Stimulated activated effector memory CD8-positive, alpha-beta T cell treated with anti-CD3 and anti-CD28 coated beads, Interleukin-12 subunit alpha, Interleukin-12 subunit beta, amount 100 ng/mL, for 72 hours (primary cell): Measurements from ENCODE around the gene PAFAH1B2.
"Not testable (repeated sequence)": the region's sequence is repeated elsewhere in the genome, so short reads cannot be mapped to it uniquely, and the experiment has no call there.

ENCODE experiments used
- ATAC-seq: fragments of 150-1000 bp; cut with Tn5 transposase; 2 replicates; pipeline ENCODE4 v1.10.0; 2021
- DNase-seq, 2 donors: peaks; one replicate each; pipeline ENCODE4 v3.0.0; 2021 to 2022; ENCODE audit warnings: low spot score in 2 of 2
- H3K27ac Mint-ChIP-seq: one replicate; pipeline ENCODE4 v1.8.0; 2022; ENCODE audit warnings: mild to moderate bottlenecking, mixed read lengths
- H3K36me3 Mint-ChIP-seq: one replicate; pipeline ENCODE4 v1.8.0; 2022; ENCODE audit warnings: mild to moderate bottlenecking, mixed read lengths
- H3K4me1 Mint-ChIP-seq: one replicate; pipeline ENCODE4 v1.8.0; 2022; ENCODE audit warnings: mixed read lengths
- H3K4me3 Mint-ChIP-seq: one replicate; pipeline ENCODE4 v1.8.0; 2022; ENCODE audit warnings: mild to moderate bottlenecking, mixed read lengths
- H3K9me3 Mint-ChIP-seq: one replicate; pipeline ENCODE4 v1.8.0; 2022; ENCODE audit warnings: mixed read lengths

The PAFAH1B2 gene

DNA sequence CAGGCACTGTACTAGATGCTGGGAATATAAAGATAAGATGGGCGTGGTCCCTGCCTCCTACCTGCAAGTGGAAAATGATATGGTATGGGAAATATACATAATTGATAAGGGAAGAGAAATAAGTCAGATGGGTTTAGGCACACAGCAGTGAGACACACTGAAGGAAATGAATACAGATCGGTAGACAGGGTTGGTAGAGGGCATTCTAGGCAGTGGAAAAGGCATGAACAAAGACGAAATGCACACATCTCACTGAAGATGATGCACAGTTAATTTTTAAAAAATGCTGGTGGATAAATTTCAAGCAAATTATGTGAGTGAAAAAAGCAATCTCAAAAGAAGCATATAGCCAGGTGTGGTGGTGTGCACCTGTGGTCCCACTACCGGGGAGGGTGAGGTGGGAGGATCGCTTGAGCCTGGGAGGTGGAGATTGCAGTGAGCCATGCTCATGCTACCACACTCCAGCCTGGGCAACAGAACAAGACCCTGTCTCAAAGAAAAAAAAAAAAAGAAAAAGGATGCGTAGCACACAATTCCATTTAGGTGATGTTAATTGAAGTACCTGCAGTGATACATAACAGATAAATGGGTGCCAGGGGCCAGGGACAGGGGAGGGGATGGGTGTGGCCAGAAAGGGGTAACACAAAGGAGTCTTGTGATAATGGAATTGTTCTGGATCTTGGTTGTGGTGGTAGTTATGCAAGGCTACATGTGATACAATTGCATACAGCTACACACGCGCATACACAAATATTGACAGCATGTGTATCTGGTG, 65.5 kb downstream of the PAFAH1B2 start:
- not testable (repeated sequence) for H3K27ac Mint-ChIP-seq, H3K4me1 Mint-ChIP-seq, ATAC-seq, H3K4me3 Mint-ChIP-seq, H3K9me3 Mint-ChIP-seq, DNase-seq
- peaks cover 69% of the 10 kb centered on the region for H3K36me3 Mint-ChIP-seq

DNA sequence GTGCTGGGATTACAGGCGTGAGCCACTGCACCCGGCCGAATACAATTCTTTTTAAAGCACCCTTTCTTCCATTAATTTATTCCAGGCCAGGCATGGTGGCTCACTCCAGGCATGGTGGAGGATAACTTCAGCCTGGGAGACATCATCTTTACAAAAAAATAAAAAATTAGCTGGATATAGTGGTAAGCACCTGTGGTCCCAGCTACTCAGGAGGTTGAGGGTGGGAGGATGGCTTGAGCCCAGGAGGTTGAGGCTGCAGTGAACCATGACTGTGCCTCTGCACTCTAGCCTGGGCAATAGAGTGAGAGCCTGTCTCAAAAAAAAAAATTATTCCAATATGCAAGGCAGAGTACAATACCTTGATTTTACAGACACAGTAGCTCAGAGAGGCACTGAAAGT, 66.5 kb downstream of the PAFAH1B2 start:
- Mint-ChIP-seq H3K4me1 (peaks cover 8% of the 10 kb centered on the region), H3K4me3 (no peak overlapping the region), H3K9me3 (no peaks in the 10 kb centered on the region), H3K27ac (peak overlapping the region; percentile 88), H3K36me3 (peaks cover 69% of the 10 kb centered on the region)
- DNase-seq (no peak), ATAC-seq (no peak)

DNA sequence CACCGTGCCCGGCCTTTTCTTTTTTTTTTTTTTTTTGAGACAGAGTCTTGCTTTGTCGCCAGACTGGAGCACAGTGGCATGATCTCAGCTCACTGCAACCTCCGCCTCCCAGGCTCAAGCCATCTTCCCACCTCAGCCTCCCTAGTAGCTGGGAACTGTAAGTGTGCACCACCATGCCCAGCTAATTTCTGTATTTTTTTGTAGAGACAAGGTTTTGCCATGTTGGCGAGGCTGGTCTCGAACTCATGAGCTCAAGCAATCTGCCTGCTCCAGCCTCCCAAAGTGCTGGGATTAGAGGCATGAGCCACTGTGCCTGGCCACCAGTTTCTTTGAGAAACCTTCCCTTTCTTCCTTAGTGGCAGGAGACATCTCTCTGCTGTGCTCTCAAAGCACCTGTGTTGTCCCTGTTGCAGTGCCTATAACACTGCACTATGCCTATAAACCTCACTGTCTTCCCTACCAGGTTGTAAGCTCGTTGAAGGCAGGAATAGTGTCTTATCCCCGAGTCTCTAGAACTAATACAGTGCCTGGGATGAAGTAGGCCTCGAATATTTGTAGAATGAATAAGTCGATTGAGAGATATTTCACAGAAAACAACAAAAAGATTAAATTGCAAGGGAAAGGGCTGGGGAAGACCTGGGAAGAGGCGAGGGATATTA, 68.7 kb downstream of the PAFAH1B2 start:
- H3K27ac Mint-ChIP-seq = peak overlapping the region; percentile 23
- no peaks in the 10 kb centered on the region for H3K9me3 Mint-ChIP-seq
- no peak overlapping the region for H3K4me3 Mint-ChIP-seq
- no peak for DNase-seq
- peaks cover 88% of the 10 kb centered on the region for H3K36me3 Mint-ChIP-seq
- peaks cover 19% of the 10 kb centered on the region for H3K4me1 Mint-ChIP-seq
- no peak for ATAC-seq

DNA sequence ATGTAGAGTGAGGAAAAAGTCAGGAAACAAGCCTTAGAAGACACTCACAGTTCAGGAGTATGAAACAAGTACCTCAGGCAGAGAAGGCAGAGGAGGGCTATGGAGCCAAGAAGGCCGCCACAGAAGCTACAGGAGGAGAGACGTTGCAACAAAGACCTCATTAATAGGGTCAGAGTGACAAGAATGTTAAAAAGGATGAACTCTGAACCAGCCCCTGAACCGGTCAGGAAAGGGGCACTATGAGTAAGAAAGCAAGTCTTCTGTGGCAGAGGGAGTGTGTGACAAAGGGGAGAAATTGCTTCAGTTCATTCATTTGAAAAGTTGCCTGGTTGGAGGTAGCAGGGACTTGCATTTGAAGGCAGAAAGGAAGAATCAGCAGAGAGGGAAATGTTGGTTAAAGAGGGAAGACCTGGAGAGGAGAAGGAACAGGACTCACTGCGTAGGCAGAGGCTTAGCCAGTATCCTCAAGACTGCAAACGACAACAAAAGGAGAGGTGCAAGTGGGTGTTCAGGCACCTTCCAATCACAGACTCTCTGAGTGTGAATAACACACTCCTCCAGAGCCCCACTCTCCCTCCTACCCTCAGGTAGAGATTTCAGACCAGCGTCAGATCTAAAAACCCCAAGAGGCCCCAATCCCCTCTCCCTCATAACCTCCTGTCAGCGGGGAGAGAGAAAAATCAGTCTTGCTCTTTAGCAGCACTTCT, 70.5 kb downstream of the PAFAH1B2 start:
- ATAC-seq (no peak), DNase-seq (no peak)
- Mint-ChIP-seq H3K36me3 (peaks cover 100% of the 10 kb centered on the region), H3K4me3 (no peak overlapping the region), H3K9me3 (no peaks in the 10 kb centered on the region), H3K27ac (peak overlapping the region; percentile 56), H3K4me1 (peaks cover 26% of the 10 kb centered on the region)

DNA sequence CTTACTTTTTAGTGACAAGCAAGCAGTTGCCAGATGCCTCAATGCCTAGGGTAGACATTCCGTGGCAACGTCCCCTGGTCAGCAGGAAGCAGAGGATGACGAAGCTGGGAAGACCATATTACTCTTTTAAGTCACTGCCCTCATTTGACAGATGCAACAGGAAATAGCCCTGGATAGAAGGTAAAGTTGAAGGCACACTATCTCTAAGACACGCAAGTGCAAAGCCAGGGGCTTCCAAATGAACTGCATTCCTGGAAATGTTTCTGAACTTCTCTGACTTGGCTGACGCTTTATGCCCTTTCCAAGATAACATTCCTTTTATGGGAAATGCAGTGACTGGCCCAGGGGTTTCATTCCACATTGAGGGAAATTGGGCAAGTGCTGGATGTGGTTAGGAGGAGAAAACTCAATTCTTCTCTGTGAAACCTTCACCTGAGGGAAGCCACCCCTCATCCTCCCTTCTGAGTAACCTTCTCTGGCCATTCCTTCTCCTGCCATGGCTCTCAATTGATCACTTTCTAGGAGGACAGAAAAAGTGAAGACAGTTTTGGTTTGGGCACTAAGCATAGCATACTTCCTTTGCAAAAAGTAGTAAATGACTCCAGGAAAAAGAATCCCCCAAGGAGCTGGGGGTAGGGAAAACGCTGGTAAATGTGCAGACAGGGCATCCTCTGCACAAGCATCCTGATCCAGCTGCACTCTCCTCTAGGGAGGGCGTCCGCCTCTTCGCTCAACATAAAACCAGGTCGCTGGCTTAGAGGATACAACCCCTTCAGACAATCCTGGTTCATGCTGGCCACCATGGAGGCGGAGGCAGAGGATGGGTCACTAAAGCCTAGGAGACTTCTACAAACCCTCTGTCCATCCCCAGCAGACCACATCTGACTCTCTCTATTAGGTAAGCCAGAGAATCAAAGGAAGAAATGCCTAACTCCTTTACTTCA, 73.3 kb downstream of the PAFAH1B2 start:
- H3K36me3 Mint-ChIP-seq = peaks cover 97% of the 10 kb centered on the region
- H3K4me1 Mint-ChIP-seq = peaks cover 26% of the 10 kb centered on the region
- H3K4me3 Mint-ChIP-seq = no peak overlapping the region
- no peaks in the 10 kb centered on the region for H3K9me3 Mint-ChIP-seq
- DNase-seq = no peak
- H3K27ac Mint-ChIP-seq = peak overlapping the region; percentile 89
- no peak for ATAC-seq

DNA sequence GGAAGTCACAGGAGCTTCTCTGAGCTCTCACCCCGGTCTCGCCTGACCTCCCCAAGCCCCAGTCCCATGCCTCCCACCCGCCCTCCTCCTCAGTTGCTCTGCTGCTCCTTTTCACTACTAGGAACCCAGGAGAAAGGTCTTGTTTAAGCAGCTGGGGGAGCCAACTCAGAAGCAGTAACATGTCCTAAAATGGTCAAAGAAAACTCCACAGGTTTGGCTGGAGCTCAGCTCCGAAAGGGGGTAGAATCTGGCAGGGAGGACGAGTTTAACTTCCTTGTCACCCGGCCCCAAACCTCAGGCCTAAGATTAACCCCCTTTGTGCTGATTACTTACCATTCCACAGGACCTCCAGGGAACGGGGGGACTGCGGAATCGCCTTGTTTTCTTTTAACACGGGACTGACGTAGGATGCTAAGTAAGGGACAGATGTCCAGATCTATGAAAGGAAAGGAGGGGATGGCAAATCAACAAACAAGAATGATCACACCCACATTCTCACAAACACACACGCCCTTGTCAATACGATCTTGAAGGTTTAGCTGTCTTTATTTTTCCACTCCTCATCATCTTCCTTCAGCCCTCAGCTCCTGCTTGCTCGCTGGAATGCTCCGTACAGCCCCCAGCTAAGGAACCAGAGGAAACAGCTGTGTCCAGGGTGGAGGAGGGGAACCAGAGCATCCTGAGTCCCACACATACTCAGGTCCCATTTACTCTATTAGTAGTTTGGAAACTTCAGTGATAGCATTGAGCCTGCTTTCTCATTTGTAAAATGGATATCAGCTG, 74.2 kb downstream of the PAFAH1B2 start:
- no peak for DNase-seq
- no peaks in the 10 kb centered on the region for H3K9me3 Mint-ChIP-seq
- H3K27ac Mint-ChIP-seq = peak overlapping the region; percentile 89
- H3K4me1 Mint-ChIP-seq = peaks cover 26% of the 10 kb centered on the region
- peaks cover 97% of the 10 kb centered on the region for H3K36me3 Mint-ChIP-seq
- ATAC-seq = no peak
- H3K4me3 Mint-ChIP-seq = no peak overlapping the region

DNA sequence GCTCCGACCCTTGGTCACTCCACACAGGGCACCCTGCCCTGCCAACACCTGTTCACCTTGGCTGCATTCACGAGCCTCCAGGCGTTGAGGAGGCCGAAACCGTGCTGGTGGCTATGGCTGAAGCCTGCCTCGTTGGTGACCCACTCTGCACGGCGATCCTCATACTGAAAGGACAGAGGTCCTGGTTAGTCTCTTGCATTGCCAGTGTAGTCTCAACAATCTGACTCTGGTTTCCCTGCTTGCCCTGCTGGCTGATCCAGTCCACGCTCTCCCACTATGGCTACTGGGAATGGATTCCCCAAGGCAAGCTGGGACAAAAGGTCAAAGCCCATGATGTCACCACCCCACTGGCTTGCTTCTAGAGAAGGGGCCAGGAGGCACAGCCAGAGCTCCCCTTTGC, 74.9 kb downstream of the PAFAH1B2 start:
- H3K27ac Mint-ChIP-seq = peak overlapping the region; percentile 89
- no peak for ATAC-seq

DNA sequence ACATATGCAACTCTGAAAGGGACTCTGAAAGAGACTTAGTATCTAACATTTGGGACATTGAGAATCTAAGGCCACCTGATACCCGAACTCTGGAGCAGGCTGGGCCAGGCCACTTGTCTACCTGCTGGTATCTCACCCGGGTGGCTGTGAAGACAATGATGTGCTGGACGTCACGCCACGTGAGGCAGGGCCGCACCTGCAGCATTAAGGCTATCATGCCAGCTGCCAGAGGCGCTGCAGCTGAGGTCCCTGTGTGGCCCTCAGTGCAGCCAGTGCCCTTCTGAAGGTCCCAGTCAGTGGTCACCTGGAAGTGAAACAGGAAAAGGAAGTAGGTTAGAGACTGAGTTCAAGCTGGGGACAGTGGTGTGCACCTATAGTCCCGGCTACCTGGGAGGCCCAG, 75.4 kb downstream of the PAFAH1B2 start:
- Mint-ChIP-seq H3K36me3 (peaks cover 95% of the 10 kb centered on the region), H3K4me3 (no peak overlapping the region), H3K27ac (peak overlapping the region; percentile 89), H3K4me1 (peaks cover 21% of the 10 kb centered on the region), H3K9me3 (no peaks in the 10 kb centered on the region)
- ATAC-seq = no peak
- DNase-seq = no peak

More for the DNA sequence above, 74.9 kb downstream of the PAFAH1B2 start:
- no peak for DNase-seq
- no peak overlapping the region for H3K4me3 Mint-ChIP-seq
- H3K9me3 Mint-ChIP-seq = no peaks in the 10 kb centered on the region
- H3K4me1 Mint-ChIP-seq = peaks cover 26% of the 10 kb centered on the region
- H3K36me3 Mint-ChIP-seq = peaks cover 95% of the 10 kb centered on the region

DNA sequence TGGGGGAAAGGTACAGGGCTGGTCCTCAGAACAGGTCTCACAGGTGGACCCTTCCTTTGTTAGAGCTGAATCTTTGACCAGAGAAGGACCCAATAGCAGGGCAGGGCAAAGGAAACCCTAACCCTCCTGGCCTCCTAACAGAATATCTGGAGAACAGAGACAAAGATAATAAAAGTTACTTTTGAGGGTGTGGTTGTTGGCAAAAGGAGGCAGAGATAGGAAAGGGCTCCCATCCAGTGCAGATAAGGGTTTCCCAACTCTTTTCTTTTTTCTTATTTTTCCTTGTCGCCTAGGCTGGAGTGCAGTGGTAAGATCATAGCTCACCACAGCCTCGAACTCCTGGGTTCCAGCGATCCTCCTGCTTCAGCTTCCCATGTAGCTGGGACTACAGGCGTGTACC, 75.9 kb downstream of the PAFAH1B2 start:
- no peak overlapping the region for H3K4me3 Mint-ChIP-seq
- H3K4me1 Mint-ChIP-seq = peaks cover 18% of the 10 kb centered on the region
- H3K36me3 Mint-ChIP-seq = peaks cover 95% of the 10 kb centered on the region
- ATAC-seq (no peak), DNase-seq (no peak)
- no peaks in the 10 kb centered on the region for H3K9me3 Mint-ChIP-seq
- H3K27ac Mint-ChIP-seq = peak overlapping the region; percentile 75

DNA sequence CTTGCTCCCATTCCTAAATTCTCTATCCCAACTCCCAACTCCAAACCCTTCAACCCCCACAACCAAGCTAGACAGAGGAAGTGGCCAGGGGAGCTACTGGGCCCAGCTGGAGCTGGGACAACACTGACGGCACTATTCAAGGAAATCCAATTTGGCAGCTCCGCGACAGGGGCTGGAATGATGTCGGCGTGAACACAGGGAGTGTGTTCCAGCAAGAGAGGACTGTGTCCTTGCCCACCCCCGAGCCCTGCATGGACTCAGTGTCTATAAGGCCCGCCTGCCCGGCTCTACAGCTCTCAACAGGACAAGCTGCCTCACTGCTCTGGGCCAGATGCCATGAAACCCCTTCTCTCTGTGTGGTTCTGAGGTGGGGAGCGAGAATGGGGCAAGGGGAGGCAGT, 76.5 kb downstream of the PAFAH1B2 start:
- Mint-ChIP-seq H3K4me1 (peaks cover 24% of the 10 kb centered on the region), H3K36me3 (peaks cover 95% of the 10 kb centered on the region), H3K4me3 (no peak overlapping the region), H3K9me3 (no peaks in the 10 kb centered on the region), H3K27ac (peak overlapping the region; percentile 75)
- no peak for DNase-seq
- no peak for ATAC-seq

DNA sequence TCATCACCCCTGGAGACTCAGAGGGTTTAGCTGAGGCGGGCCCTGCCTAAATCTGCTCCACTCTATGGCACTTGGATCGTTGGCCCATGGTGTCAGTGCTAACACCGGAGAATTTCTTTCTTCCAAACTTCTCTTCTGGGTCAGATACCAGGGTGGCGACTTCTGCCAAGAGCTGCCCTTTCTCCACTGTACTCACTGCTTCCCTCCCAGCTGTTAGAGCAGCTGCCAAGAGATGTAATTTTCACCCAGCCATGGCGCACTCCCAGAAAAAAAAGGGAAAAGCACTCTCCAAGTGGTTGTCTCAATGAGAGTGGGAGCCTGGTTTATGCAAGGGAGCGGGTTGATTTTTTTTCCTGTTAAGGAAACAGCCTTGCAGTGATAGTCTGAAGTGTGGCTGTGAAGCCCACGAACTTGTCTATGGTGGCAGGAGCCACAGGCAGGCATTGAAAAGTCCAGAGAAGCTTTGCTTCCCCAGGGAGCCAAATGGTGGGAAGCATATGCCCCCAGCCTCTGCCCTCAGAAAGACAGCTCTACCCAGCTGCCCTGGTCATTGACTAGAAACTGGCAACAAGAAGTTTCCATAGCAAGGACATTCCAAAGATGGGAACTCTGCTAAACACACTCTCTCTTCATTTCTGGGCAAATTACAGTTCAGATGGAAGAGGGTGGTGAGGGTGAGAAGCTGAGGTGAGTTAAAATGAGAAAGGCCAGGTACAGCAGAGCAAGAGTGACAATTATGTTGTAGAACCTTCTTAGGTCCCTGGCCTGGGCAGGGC, 77.1 kb downstream of the PAFAH1B2 start:
- H3K27ac Mint-ChIP-seq = peak overlapping the region; percentile 75
- H3K36me3 Mint-ChIP-seq = peaks cover 95% of the 10 kb centered on the region
- H3K9me3 Mint-ChIP-seq = no peaks in the 10 kb centered on the region
- no peak overlapping the region for H3K4me3 Mint-ChIP-seq
- H3K4me1 Mint-ChIP-seq = peaks cover 25% of the 10 kb centered on the region
- ATAC-seq = no peak
- no peak for DNase-seq

DNA sequence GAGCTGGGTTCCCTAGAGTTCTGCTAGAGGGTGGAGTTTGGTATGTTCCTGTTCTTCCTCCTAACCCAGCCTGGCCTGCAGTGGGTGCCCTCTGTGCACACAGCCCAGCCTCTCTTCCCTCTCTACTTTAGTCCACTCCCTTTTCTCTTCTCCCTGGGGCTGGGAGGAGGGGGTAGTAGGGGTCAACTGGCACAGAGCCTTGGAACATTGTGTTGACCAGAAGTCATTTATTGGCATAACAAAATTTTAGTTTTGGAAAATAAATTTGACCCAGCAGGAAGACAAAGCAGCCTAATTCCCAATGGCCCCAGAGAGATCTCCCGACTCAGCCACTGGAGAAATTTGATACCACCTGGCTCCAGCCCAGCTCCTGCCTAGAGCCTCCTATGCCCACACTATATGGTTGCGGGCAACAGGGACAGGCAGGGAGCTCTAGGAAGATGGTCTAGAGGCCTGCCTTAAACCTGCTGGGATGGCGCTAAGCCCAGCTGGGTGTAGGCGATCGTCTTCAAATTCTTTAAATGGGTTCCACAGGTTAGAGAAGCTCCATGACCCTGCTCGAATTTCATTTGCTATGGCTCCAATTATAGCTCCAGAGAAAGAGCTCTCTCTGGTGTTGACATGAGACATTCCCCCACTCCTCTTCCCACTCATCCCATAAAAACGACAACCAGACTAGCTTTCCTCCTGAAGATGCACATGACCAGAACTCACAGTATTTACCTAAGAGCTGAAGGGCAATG, 77.9 kb downstream of the PAFAH1B2 start:
- Mint-ChIP-seq H3K27ac (peak overlapping the region; percentile 72), H3K9me3 (no peaks in the 10 kb centered on the region), H3K4me1 (peaks cover 28% of the 10 kb centered on the region), H3K4me3 (no peak overlapping the region), H3K36me3 (peaks cover 95% of the 10 kb centered on the region)
- ATAC-seq (no peak), DNase-seq (no peak)
